ENCODE results near the gene MRPL10.
"Not testable (repeated sequence)": the region's sequence is repeated elsewhere in the genome, so short reads cannot be mapped to it uniquely, and the experiment has no call there.

The MRPL10 gene

GRCh38 chr17:47789611-47790561, 41.5 kb downstream of the MRPL10 start:
- DNase-seq (ENCODE audit: low read depth), result peak; percentile 29

GRCh38 chr17:47785538-47786123, 45.7 kb downstream of the MRPL10 start:
- no peak for DNase-seq (ENCODE audit: low read depth)

GRCh38 chr17:47781397-47781796, 49.9 kb downstream of the MRPL10 start:
- DNase-seq (ENCODE audit: low read depth), result no peak

- DNase-seq (ENCODE audit: low read depth), result no peak
Measured at GRCh38 chr17:47778184-47778635, 53.1 kb downstream of the MRPL10 start.

- peak; percentile 16 for DNase-seq (ENCODE audit: low read depth)
Measured at GRCh38 chr17:47776330-47777197, 54.8 kb downstream of the MRPL10 start.

- DNase-seq (ENCODE audit: low read depth), result no peak
Measured at GRCh38 chr17:47774987-47775580, 56.3 kb downstream of the MRPL10 start.

GRCh38 chr17:47774331-47774730, 57.0 kb downstream of the MRPL10 start:
- no peak for DNase-seq (ENCODE audit: low read depth)

GRCh38 chr17:47773649-47774048, 57.7 kb downstream of the MRPL10 start:
- DNase-seq (ENCODE audit: low read depth), result not testable (repeated sequence)
